Stimulated activated CD8-positive, alpha-beta memory T cell treated with anti-CD3 and anti-CD28 coated beads, Interleukin-7, amount 100 ng/mL, for 24 hours (primary cell): Measurements from ENCODE around the gene CFAP97D2.
"Not testable (repeated sequence)": the region's sequence is repeated elsewhere in the genome, so short reads cannot be mapped to it uniquely, and the experiment has no call there.

Experiments
- DNase-seq: peaks from one replicate; pipeline ENCODE4 v3.0.0-alpha.2; 2020; ENCODE audit warnings: low read depth

The CFAP97D2 gene

DNA sequence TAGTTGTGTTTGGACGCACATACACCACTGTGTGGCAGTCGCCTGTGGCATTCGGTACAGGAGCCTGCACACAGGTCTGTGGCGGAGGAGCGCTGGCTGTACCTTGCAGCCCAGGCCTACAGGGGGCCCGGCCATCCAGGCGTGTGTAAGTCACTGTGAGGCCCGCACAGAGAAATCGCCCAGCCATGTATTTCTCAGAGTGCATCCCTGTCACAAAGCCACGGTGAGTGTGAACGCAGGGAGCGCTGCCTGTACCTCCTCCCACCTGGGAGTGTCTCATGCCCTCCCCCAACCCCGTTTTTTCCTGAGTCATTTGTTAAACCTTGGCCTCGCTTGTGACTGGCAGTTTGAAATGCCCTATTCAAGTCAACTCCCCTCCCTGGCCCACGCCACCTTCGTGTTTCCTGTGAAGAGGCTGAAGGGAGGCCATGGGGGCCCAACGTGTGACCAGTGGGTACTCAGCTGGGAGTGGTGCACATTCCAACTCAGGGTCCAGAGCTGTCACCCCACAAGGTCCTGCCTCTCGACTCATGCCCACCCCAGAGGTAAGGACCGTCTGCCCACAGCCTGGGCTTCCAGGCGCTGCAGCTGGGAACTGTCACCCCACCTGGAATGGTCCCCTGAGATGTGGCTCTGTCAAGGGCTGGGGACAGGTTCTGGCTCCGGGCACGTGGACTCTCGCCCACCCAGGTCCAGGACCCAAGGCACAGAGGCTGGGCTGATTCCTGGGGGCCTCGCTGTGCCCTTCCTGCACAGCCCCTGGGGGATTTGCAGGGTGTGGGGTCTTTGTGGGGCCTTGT is 35.1 kb upstream of the CFAP97D2 start:
- DNase-seq = no peak

DNA sequence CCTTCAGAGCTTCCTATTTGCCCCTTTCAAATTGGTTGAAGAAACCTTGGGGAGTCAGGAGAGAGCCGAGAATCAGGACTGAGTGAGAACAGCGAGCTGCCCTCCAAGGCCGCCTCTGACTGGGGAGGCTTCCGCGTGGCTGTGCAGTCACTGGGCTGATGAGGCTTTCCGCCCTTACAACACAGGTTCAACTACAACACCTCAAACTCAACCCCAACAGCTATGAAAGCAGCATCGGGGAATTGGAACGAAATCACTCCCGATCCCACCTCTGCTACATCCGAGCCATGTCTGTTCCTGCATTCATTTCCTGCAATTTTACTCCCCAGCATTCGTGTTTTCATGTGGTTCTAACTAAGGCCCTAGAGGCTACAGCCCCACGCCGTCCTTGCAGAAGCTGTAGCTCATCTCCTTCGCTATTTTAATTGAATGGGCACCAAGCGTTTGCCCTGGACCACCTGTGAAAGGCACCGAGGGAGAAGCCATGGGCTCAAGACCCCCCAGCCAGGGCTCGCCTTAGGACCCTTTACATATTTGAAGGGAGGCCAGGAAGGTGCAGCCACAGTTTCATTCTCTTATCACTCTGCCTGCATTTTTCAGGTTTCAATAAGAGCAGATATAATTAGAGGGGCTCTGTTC is 34.3 kb upstream of the CFAP97D2 start:
- no peak for DNase-seq

DNA sequence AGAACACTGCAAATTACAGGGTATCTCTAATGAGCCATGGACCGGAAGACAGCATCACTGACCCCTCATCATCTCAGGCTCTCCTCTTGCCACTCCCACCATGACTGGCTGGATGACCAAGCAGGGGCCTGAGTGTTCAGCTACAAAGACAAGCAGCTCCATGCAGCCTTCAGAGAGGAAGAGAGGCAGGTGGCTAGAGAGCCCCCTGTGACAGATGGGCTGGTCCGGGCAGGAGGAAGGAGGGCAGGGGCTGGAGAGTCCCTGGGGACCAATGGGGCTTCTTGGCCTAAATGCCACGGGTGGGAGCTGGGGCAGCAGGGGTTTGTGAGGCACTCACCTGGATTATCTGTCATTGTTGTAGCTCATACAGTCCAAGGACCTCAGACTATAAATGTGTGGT is 33.8 kb upstream of the CFAP97D2 start:
- no peak for DNase-seq

DNA sequence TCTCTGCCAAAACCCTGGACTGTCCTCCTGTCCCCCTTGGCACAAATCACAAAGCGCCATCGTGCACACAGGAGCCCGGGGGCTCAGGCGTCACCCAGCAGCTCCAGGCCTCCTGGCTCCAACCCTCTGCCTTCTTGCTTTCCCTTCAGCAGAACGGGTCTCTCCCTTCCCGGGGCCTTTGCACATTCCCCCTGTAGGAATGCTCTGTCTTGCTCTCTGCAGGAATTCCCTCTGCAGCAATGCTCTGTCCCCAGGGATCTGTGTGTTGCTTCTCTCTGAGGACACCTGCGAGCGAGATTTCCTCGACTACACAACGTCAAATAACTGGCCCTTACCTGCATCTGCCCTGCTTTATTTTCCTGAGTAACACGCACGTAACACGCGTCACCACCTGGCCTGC is 33.3 kb upstream of the CFAP97D2 start:
- no peak for DNase-seq

DNA sequence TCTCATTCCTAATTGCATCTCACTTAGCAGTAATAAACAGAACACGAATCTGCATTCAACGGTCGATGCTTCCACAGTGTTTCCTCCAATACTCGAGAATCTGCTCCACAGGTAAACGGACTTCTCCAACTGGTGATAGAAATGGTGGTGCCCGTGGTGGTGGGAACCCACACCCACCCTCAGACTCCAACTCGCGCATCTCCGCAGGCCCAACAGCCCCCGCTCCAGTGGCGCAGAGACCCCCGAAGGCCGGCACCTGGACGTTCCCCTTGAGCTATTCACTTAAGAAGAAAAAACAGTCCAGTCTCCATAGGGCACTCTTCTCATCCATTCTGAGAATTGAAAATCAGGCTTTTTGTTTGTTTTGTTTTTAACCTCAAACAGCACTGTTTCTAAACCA is 32.9 kb upstream of the CFAP97D2 start:
- no peak for DNase-seq

DNA sequence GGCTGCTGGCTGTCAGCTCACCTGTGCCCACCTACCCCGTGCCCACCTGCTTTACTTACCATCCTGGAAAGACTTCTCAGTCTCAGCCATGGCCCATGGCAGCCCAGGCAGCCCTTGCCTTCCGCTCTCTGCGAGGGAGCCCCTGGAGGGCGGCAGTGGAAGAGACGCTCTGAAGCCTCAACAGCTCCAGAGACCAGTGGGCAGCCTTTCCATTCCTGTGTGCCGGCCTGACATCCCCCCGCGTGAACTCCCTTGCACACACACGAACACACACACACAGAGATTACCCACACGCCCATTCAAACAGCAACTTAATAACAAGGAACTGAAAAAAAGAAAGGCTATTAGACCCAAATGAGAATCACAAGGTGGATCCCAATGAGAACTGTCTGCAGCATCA is 32.4 kb upstream of the CFAP97D2 start:
- DNase-seq = no peak

DNA sequence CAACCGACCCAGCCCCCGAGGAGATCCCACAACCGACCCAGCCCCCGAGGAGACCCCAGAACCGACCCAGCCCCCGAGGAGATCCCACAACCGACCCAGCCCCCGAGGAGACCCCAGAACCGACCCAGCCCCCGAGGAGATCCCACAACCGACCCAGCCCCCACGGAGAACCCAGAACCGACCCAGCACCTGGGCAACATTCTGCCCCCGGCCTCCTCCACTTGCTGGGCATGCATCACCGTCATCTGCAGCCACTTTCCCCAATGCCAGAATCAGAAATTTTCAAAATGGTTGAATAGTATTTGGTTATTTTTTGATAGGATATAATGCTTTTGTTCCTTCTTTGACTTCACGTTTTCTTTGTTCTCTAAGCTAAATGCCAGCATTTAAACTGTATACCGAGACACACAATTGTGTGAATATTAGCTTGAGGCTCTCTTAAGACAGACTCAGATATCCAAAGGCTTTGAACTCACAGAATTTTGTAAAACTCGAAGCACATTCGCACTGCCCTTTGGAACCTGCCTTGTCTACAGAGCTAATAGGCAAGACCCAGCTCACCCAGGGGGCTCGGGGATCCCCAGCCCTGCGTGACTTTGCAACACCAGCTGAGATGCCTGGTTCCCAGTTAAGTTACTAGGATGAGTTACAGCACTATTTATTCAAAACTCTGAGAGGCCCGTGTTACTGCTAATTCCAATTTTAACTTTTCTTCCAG is 31.1 kb upstream of the CFAP97D2 start:
- no peak for DNase-seq

DNA sequence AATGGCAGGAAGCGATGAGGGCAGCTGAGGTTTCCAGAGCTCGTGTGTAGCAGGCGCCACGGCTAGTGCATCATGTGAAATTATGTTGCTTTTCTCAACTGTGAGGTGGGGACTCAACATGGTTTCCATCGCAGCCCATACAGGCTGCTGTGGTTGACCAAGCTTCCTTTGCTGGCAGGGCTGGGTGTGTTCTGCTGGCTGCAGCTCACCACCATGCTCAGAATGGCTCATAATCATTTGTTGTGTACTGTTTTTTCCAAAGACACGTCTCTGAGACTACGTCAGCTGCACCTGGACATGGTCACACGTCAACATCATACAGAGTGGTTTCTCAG is 30.6 kb upstream of the CFAP97D2 start:
- DNase-seq = peak; percentile 48

DNA sequence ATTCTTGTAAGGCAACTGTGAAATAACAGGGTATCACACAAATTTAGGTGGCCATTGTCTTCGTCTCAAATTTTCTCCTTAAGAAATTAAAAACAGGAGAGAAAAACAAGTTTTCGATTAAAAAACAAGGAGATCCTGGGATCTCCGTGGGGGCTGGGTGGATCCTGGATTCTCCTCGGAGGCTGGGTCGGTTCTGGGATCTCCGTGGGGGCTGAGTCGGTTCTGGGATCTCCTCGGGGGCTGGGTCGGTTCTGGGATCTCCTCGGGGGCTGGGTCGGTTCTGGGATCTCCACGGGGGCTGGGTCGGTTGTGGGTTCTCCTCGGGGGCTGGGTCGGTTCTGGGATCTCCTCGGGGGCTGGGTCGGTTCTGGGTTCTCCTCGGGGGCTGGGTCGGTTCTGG is 30.2 kb upstream of the CFAP97D2 start:
- not testable (repeated sequence) for DNase-seq

DNA sequence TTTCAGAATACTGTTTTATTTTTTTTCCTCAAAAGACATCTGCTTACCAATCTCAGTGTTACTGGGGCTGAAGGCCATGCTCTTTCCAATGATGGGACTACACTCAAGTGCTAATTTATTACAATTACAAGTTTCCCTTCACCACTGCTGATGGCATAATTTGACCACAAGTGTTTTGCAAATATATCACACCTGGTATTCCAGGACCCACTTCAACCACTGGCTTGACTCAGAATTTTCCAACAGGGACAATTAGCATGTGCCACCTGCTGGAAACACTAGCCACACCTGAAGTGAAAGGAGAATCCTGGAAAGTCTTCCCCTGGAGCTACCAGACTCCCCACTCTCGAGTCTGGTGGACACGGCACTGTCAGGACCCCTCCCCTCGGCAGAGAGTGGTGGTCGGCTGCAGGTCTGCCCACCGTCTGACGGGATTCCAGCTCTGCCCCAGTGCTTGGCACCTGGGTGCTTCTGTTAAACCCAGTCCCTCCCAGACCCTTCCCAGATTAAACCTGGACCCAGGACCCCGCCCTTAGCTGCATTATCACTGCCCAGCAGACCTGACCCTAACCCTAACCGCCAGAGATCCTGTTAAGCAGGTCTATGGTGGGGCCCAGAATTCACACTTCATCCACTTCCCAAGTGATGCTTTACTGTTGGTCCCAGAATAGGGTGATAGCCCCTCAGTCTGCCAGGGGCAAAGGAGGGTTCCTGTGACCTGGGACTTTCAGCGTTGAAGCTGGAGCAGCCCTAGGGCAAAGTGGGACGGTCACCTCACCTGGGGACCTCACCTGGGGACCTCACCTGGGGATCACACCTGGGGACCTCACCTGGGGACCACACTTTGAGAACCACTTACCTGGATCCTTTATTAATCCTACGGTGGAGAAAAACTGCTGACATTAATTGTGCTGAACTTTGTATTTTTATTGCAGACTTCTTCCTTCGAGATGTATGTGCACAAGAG is 29.0 kb upstream of the CFAP97D2 start:
- DNase-seq = no peak

DNA sequence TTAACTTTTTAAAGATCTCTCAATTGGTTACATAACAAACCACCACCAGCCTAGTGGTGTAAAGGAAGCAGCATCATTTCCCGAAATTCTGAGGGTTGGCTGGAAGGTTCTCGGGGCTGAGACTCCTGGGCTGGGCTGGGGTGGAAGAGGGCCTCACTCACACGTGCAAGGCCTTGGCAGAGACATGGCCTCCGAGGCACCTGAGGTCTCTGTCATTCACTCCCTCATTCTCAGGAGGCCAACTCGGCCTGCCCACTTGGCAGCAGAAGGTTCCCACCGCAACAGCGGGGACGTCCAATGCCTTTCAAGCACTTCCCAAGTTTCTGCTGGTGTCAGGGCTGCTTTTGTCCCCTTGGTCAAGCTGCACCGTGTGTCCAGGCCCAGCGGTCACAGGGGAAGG is 28.0 kb upstream of the CFAP97D2 start:
- DNase-seq = no peak

DNA sequence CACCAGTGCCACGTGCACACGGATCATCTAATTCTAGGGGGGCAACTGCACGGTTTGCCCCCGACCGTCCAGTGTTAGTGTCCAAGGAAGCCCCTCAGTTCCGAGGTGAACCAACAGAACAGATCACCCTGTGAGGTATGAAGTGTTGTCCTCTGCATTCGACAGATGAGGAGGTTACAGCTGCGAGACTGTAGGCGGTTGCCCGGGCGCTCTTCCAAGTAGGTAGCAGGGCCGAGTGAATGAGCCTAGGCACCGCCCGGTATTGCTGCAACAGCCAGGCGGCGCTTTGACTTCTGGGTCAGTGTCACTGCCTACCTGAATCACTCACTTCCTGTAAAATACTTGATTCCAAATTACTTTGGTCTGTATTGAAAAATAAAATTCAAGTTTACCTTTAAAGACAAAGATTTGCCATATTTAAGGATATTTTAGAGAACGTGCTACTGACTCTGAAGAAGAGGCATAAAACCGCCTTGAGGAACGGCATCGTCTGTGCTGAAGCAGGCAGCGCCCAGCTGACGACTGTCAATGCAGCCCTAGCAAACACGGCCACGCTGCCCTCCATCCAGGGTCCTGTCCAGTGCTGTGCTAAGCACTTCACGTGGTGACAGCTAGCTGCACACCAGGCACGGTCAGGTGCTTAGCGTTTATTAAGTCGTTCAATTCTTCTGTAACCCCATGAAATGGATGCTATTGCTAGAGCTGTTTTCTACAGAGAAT is 27.3 kb upstream of the CFAP97D2 start:
- no peak for DNase-seq

DNA sequence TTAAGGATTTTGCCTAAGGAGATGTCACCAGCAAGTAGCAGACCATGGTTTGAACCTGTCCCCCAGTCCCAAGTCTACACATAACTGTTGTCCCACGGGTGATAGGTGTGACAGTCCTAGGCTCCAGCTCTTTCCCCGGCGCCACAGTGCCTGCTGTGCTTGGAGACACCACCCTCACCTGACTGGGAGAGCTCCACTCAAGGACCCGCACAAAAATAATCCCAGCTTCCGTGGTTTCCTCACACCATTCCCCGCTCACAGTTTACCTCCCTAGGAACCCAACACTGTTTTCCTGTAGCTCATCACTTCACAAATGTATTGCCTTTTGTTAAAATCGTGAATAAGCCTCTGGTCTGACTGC is 26.8 kb upstream of the CFAP97D2 start:
- no peak for DNase-seq

DNA sequence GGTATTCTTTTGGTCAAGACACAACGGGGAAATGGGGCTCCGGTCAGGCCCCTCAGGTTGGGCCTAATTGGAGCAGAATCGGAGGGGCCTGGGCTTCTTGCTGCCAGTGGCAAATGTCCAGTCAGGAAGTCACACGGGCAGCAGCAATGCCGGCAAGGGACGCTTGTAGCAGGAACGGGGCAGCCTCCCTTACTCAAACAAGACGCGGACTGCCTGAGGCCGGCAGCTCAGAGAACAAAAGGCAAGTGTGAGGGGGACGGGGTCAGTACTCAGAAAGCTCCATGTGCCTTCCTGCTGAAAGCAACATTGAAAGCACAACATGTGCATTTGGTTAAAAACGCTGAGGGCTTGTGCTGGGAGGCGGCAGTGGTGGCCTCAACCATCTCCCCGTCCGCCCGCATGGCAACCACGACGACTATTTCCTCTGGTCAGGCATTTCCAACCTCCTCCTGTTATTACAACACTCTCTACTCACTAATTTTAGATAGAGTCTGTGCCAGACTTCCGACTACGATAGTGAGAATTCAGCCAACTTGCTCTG is 26.2 kb upstream of the CFAP97D2 start:
- no peak for DNase-seq

DNA sequence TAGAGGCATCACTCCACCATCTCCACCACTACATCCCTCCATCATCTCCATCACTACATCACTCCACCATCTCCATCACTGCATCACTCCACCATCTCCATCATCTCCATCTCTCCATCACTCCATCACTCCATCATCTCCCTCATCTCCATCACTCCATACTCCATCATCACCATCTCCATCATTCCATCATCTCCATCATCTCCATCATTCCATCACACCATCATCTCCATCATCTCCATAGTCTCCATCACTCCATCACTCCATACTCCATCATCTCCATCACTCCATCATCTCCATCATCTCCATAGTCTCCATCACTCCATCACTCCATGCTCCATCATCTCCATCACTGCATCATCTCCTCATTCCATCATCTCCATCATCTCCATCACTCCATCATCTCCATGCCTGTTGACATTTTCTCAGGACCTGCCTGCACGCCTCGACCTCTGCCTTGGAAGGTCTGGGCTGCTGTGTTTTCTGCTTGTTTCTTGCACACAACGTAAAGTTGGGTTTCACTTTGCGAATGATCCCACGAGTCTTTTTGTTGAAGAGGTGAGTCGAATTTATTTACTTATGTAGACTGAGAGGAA is 25.5 kb upstream of the CFAP97D2 start:
- DNase-seq = no peak

DNA sequence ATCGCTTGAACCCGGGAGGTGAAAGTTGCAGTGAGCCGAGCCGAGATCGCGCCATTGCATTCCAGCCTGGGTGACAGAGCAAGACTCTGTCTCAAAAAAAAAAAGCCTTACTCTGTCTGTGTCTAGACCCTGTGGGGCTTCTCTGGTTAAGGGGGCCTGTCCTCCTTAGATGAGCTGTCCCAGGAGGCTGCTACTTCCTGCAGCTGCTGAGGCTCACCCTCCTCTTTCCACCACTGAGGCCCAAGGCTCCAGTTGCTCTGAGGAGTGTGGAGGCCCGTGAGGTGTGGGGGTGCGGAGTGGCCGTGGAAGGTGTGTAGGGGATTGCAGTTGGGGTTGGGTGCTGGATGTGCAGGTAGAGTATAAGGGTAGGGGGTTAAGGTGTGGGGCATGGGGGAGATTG is 24.6 kb upstream of the CFAP97D2 start:
- DNase-seq = no peak

DNA sequence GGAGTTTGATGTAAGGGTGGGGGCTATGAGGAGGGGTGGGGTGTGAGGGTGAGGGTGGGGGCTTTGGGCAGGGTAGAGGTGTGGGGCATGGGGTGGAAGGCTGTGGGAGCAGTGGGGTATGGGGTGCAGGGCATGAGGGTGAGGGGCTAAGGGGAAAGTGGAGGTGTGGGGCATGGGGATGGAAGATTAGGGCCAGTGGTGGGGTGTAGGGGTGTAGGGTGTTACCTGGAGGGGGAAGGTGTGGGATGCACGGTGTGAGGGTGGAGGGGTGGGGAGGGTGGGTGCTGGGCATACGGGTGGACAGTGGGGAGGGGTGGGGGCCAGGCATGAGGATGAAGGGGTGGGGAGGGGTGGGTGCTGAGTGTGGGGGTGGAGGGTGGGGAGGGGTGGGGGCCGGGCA is 23.7 kb upstream of the CFAP97D2 start:
- DNase-seq = no peak

DNA sequence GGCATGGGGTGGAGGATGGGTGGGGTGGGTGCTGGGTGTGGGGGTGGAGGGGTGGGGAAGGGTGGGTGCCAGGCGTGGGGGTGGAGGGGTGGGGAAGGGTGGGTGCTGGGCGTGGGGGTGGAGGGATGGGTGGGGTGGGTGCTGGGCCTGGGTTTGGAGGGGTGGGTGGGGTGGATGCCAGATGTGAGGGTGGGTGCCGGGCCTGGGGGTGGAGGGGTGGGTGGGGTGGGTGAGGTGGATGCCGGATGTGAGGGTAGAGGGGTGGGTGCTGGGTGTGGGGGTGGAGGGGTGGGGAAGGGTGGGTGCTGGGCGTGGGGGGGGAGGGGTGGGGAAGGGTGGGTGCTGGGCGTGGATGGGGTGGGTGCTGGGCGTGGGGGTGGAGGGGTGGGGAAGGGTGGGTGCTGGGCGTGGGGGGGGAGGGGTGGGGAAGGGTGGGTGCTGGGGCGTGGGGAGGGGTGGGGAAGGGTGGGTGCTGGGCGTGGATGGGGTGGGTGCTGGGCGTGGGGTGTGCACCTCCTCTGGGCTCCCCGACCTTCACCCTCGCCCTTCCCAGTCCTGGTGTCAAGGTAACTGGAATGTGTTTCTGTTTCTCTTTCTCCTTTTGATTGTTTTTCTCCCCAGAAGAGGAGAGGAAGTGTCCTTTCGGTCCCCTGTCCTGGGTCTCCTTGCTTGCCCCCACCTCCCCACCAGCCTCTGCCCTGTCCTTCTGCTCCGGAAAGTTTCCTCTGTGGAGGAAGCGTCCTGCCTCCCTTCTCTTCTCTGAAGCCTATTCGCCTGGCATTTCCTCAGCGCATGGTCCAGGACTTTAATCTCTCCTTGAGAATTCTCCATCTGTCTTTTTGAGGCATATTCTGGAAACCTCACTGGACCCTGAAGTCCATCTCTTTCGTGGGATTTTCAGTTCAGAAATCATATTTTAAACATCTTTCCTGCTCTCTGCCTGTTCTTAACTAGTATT is 22.9 kb upstream of the CFAP97D2 start:
- no peak for DNase-seq

DNA sequence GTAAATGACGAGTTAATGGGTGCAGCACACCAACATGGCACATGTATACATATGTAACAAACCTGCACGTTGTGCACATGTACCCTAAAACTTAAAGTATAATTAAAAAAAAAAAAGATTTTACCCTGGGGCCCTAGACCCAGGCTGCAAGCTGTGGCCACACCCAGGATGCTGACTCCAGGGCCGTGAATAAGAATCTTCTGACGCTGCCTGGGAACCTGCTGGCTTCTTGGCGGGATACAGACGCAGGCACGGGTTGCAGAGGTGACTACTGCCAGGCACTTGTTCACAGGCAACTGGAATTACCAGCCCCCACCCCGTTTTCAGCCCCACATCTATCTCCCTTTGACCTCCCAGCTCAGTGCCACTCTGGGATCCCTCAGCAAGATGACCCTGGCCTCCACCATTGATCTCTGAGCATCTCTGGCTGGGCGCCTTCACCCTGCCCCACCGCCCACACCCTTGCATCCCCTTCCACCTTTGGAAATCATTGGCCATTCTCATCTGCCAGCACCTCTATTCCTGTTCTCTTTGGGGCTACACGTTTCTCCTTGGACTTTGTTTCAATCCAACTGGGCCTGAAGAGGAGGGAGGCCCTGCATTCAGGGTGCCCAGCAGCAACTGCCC is 21.1 kb upstream of the CFAP97D2 start:
- no peak for DNase-seq
